ENCODE data around the gene VN1R4.
"Not testable (repeated sequence)": the region's sequence is repeated elsewhere in the genome, so short reads cannot be mapped to it uniquely, and the experiment has no call there.

Gene VN1R4

GRCh38 chr19:53267623-53268022, at the start of gene VN1R4:
TSS of gene VN1R4 (minus strand) at chr19:53267723. CDS start at chr19:53267665, 58 bp downstream.
- DNase-seq (ENCODE audit: low spot score), result not testable (repeated sequence)

GRCh38 chr19:53311897-53312296, 44.4 kb upstream of the VN1R4 start:
- DNase-seq (ENCODE audit: low spot score), result no peak

GRCh38 chr19:53311044-53311443, 43.5 kb upstream of the VN1R4 start:
- DNase-seq (ENCODE audit: low spot score), result no peak

GRCh38 chr19:53308339-53308811, 40.9 kb upstream of the VN1R4 start:
- peak; percentile 64 for DNase-seq (ENCODE audit: low spot score)

GRCh38 chr19:53301341-53301740, 33.8 kb upstream of the VN1R4 start:
- not testable (repeated sequence) for DNase-seq (ENCODE audit: low spot score)

GRCh38 chr19:53294786-53295441, 27.4 kb upstream of the VN1R4 start:
- DNase-seq (ENCODE audit: low spot score), result no peak

- no peak for DNase-seq (ENCODE audit: low spot score)
These were observed 23.4 kb upstream of the VN1R4 start for GRCh38 chr19:53290758-53291549.

- no peak for DNase-seq (ENCODE audit: low spot score)
These were observed 17.6 kb upstream of the VN1R4 start for GRCh38 chr19:53285087-53285486.

- DNase-seq (ENCODE audit: low spot score), result not testable (repeated sequence)
These were observed 14.4 kb upstream of the VN1R4 start for GRCh38 chr19:53281947-53282346.

- DNase-seq (ENCODE audit: low spot score), result no peak
These were observed 8.0 kb upstream of the VN1R4 start for GRCh38 chr19:53275480-53275879.

GRCh38 chr19:53272044-53272443, 4.5 kb upstream of the VN1R4 start:
- DNase-seq (ENCODE audit: low spot score), result no peak

GRCh38 chr19:53269861-53270260, 2.3 kb upstream of the VN1R4 start:
- DNase-seq (ENCODE audit: low spot score), result not testable (repeated sequence)

GRCh38 chr19:53257715-53258342, 9.7 kb downstream of the VN1R4 start, which contains the start of gene VN1R2:
TSS of gene VN1R2 (plus strand) at chr19:53258292. CDS start at chr19:53258376, 84 bp downstream.
- not testable (repeated sequence) for DNase-seq (ENCODE audit: low spot score)

- peak; percentile 92 for DNase-seq (ENCODE audit: low spot score)
These were observed 12.8 kb downstream of the VN1R4 start, which contains the start of gene ZNF677 for GRCh38 chr19:53254411-53255341. TSS of gene ZNF677 (minus strand) at chr19:53254873. CDS start at chr19:53251550, 3,323 bp downstream.

- DNase-seq (ENCODE audit: low spot score), result no peak
These were observed 21.0 kb downstream of the VN1R4 start for GRCh38 chr19:53246498-53246897.

- DNase-seq (ENCODE audit: low spot score), result no peak
These were observed 30.3 kb downstream of the VN1R4 start for GRCh38 chr19:53237114-53237777.

GRCh38 chr19:53224606-53225005, 42.9 kb downstream of the VN1R4 start:
- no peak for DNase-seq (ENCODE audit: low spot score)

- DNase-seq (ENCODE audit: low spot score), result not testable (repeated sequence)
These were observed 44.8 kb downstream of the VN1R4 start for GRCh38 chr19:53222716-53223115.
